T-helper 2 cell (primary cell): ENCODE measurements around the gene CBX7.
A peak's percentile ranks its signal among the peaks of the same experiment; 100 is the strongest.
"Not testable (repeated sequence)": the region's sequence is repeated elsewhere in the genome, so short reads cannot be mapped to it uniquely, and the experiment has no call there.

Experiments
- DNase-seq, 5 experiments: peaks; one replicate each; pipeline versions ENCODE4 v3.0.0 to v3.0.0-alpha.2; 2012 to 2022

Gene CBX7

GRCh38 chr22:39173787-39174497 lies 21.5 kb upstream of the CBX7 start:
- DNase-seq: peak in 2 of 5 experiments; percentile 59 to 84

GRCh38 chr22:39173050-39173706 lies 20.7 kb upstream of the CBX7 start:
- DNase-seq: no peak

GRCh38 chr22:39172265-39173049 lies 20.0 kb upstream of the CBX7 start:
- DNase-seq: not testable (repeated sequence)

GRCh38 chr22:39171623-39172264 lies 19.3 kb upstream of the CBX7 start:
- DNase-seq: no peak

- peak; percentile 74 to 79 (median 77) for DNase-seq
Measured at GRCh38 chr22:39170825-39171622, 18.5 kb upstream of the CBX7 start.

GRCh38 chr22:39169797-39170466 lies 17.5 kb upstream of the CBX7 start:
- no peak for DNase-seq

DNA sequence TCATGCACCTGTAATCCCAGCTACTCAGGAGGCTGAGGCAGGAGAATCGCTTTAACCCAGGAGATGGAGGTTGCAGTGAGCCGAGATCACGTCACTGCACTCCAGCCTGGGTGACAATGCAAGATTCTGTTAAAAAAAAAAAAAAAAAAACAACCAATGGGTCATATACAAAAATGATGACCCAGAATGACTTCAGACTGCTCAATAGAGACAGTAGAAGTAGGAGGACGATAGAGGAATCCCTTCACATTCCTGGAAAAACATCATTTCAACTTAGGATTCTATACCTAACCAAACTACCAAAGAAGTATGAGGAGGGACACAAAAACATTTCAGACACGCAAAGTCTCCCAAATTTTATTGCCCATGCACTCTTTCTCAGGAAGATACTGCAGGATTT lies 14.1 kb upstream of the CBX7 start:
- no peak for DNase-seq

- DNase-seq: not testable (repeated sequence)
Measured at GRCh38 chr22:39156093-39156492, 3.6 kb upstream of the CBX7 start.

- no peak for DNase-seq
Measured at GRCh38 chr22:39155421-39155820, 2.9 kb upstream of the CBX7 start.

DNA sequence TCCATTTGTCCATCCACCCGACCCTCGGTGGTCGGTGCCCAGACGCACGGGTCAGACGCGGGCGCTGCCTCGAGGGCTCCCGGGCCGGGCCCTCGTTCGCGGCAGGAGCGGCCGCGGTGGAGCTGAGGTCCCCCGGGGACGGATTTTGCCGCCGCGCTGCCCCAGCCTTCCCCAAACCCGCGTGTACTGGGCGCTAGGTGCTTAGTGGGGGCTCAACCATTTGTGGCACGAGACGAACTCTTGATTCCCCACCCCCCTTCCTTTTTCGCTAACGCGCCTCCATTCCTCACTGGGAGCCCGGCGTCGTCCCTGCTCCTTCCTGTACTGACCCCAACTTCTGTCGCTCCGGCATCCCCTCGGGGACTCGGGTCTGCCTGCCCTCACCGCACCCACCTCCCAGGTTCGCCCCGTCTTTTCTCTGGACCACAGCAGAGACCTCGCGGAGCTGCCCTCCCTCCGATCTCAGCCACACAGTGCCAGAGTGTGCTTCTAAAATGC lies 789 bp upstream of the CBX7 start:
- no peak for DNase-seq

- no peak for DNase-seq
Measured at GRCh38 chr22:39152024-39152510, 413 bp downstream of the CBX7 start.

- peak in 1 of 5 experiments; percentile 27 for DNase-seq
Measured at GRCh38 chr22:39151329-39151975, 1.0 kb downstream of the CBX7 start.

DNA sequence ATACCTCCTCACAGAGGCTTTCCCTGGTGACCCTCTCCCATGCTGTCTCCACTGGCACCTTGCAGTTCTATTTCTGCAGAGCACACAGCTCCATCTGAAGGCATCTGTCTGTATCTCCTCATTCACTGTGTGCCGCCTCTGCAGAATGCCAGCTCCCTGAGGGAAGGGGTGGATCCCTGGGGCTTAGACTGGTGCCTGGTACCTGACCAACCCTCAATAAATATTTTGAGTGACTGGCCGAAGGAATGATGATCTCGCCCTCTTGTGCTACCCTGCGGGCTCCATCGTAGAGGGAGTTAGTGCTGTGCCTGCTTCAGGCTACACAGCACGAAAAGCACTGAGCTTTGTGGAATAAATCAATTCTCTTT lies 1.6 kb downstream of the CBX7 start:
- no peak for DNase-seq

- DNase-seq: no peak
Measured at GRCh38 chr22:39149915-39150847, 2.3 kb downstream of the CBX7 start.

DNA sequence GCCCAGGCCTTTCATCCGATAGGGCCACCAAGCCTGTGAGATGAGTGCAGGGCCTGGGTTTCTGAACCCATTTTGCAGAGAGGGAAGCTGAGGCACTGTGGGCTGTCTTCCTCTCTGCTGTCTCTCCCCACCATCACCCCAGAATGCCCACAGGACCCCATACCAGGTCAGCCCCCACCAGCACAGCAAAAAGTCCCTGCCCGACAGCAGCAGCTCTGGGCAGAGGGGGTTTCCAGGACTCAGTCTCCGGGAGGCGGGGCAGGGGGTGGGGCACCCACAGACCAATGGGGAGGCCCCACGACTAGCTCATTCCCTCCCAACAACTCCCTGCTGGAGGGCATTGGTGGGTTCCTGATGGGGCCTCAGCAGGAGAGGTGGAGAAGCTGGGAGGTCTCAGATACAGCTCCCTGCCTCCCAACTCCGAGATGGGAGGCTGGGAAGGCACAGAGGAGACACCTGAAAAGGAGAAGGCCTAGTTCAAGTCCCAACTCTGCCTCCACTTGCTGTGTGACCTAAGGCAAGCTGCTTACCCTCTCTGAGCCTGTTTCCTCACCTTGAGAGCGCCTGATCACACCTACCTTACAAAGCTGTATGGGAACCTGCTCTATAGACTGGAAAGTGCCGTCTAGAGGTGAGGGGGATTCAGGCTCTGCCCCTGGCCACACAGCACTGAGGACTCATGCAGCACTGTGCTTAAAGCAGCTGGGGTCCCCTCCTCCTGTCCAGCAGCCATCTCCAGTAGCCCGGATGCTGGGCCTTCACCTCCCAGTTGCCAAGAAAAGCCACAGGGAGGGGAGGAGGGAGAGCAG lies 3.5 kb downstream of the CBX7 start:
- DNase-seq: peak; percentile 55 to 86 (median 69)

- no peak for DNase-seq
Measured at GRCh38 chr22:39148026-39148726, 4.3 kb downstream of the CBX7 start.

DNA sequence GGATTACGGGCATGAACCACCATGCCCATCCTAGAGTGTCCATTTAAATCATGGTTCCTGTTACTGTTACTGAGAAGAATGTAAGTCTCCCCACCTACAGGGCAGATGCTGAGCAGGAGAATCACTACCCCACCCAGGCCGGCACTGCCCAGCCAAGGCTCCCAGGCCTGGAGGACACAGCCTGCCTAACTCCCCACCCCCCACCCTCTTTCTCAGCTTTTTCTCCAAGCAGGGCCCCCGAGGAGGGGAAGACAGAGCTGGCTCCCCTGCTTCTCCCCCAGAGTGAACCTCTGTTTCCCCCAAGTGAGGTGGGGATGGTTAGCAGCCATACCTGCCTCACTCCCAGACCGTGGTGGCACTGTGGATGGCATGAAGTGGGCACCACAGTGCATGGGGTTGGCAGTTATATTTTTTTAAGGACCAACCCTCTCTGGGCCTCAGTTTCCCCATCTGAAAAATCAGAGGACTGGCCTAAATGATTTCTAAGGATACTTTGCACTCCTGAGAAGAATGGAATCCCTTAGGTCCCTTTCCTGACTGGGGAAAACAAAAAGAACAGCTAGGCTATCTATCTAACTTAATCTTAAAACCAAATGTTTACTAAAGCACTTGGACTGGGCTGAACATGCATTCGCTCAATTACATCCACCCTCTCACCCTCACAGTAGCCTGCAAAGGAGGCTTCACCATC lies 5.0 kb downstream of the CBX7 start:
- no peak for DNase-seq
